Stimulated activated CD4-positive, alpha-beta T cell treated with anti-CD3 and anti-CD28 coated beads, Interleukin-1b, Interleukin-23, amount 100 ng/mL, for 24 hours (primary cell): ENCODE data around the gene YAE1.
"Not testable (repeated sequence)": the region's sequence is repeated elsewhere in the genome, so short reads cannot be mapped to it uniquely, and the experiment has no call there.

Experiments used
- DNase-seq, 4 experiments: peaks; one replicate each; pipeline ENCODE4 v3.0.0-alpha.2; 2020; ENCODE audit warnings: low read depth in 4 of 4, low spot score in 1 of 4

Gene YAE1, protein sequence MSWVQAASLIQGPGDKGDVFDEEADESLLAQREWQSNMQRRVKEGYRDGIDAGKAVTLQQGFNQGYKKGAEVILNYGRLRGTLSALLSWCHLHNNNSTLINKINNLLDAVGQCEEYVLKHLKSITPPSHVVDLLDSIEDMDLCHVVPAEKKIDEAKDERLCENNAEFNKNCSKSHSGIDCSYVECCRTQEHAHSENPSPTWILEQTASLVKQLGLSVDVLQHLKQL

DNA sequence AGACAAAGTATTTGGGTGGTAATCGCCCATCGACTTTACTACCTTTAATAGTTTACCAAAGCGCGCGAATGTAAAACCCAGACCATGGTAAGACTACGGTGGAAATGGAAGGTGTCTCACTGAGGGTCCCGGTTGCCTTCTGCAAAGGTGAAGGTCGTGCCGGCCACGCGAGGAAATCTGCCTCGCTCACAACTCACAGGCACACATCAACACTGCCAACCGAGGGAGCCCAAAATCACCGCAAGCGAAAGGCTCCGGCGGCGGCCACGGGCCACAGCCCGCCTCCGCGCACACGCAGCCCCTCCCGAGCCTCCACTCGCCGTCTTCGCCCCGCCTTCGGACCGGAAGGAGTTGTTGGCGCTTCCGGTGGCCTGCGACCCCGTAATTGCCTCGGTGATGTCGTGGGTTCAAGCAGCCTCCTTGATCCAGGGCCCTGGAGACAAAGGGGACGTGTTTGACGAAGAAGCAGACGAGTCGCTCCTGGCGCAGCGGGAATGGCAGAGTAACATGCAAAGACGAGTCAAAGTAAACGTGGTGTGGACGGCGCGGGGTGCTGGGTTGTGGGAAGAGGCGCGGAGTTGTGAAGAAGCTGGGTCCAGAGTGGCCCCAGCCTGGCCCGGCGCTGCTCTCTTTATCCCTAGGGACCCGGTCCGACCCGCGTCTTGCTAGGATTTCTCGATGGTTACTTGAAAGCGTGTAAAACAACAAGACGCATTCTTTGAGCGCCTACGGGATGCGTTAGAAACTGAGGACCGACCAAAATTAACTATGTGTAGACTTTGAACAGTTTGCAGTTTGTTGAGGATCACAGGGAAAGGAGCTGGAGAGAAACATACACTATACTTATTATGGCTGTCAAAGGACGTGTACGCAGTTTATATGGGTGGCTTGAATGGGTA is at the start of gene YAE1:
Gene YAE1 (plus strand): TSS at position 382 of the 899 bp plus-strand sequence. CDS start 15 bp downstream, at position 397.
- peak; percentile 58 to 77 (median 68) for DNase-seq

DNA sequence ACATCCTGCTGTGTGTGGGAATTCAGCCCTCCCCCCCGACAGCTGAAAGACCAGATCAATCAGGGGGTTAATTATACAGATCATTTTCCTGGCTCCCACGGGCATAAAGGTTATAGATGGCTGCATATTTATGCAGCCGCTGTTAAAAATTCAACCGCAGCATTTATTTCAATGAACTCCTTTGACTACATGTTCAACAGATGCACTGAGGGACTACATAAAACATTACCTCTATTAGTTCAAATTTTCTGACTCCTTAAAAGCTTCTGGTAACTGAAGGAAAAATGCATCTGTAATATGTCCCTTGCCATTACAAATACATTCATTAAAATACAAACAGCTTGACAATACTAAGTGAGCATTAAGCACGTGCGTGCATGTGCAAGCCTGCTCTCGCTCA is 49.7 kb upstream of the YAE1 start:
- no peak for DNase-seq

DNA sequence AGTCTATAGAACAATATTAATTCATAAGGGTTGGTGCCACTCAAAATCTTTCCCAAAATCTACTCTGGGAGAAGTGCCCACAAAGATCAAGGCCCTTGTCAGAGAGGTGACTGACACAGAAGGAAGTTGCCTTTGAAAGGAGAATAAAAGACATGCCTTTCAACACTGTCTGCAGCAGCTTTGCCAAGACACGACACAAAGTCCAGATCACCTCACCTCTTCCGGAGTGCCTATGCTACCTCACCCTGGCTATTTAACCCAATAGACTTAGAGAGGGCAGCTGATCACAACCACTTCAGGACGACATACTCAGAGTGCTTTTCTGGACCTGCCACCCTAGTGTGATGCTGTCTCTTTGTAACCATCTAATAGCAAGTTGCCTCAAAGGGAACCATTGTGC is 49.0 kb upstream of the YAE1 start:
- DNase-seq: no peak

DNA sequence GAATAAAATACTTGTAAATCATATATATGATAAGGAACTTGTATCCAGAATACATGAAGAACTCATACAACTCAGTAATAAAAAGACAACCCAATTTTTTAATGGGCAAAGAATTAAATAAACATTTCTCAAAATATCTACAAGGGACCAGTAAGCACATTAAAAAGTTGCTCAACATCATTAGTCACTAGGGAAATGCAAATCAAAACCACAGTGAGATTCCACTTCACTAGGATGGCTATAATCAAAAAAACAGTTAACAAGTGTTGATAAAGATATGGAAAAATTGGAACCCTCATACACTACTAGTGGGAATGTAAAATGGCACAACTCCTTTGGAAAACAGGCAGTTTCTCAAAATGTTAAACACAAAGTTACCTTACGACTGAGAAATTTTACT is 40.3 kb upstream of the YAE1 start:
- no peak for DNase-seq

DNA sequence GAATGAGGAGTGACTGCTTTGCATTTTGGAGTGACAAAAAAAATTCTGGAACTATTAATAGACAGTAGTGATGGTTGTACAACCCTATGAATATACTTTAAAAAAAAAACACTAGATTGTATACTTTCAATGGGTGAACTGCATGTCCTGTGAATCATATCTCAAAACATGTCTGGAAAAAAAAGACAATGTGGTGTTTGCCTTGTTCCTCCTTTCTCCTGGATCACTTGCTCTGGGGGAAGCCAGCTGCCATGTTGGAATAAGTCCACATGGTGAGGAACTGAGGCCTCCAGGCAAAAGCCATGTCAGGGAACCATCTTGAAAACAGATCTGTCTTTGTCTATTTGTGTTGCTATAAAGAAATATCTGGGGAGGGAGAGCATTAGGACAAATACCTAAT is 39.5 kb upstream of the YAE1 start:
- DNase-seq: no peak

DNA sequence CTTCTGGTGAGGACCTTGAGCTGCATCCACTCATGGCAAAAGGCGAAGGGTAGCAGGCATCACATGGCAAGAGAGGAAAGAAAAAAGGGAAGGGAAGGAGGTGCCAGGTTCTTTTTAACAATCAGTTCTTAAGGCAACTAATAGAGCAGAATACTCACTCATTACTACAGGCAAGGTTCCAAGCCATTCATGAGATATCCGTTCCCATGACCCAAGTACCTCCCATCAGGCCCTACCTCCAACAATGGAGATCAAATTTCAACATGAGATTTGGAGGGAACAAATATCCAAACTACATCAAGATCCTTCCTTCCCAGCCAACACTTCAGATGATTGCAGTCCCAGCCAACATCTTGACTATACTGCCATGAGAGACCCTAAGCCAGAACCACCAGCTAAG is 38.9 kb upstream of the YAE1 start:
- no peak for DNase-seq

DNA sequence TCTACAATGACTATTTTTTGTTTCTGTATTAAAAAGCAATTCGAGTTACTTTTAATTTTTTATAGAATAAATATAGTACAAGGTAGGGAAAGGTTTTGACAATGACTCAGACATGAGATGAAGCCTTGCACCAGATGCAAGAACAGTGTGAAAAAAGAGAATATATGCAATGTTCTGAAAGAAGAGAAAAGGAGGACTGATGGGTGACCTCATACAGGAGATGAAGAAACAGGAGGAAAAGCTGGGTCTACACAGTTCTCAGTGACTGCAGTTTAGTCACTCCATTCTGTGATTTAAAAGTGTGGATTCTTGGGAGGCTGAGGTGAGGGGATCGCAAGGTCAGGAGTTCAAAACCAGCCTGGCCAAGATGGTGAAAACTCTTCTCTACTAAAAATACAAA is 38.3 kb upstream of the YAE1 start:
- no peak for DNase-seq

DNA sequence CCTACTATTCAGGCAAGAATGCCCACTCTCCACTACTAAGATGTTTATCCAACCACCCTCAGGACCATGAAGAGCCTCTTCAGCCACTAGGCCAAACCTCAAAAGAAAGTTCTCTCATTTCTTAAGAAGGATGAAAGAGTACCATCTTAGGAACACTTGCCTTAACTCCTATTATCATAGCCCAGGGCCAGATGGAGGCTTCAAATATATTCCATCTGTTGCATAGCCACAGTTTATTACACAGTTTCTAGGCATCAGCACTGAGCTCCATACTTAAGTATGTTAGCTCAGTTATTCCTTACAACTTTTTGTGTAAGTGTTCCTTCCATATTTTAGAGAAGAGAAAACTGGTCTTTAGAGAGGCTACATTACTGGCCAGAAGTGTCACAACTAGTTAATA is 37.4 kb upstream of the YAE1 start:
- DNase-seq: no peak

DNA sequence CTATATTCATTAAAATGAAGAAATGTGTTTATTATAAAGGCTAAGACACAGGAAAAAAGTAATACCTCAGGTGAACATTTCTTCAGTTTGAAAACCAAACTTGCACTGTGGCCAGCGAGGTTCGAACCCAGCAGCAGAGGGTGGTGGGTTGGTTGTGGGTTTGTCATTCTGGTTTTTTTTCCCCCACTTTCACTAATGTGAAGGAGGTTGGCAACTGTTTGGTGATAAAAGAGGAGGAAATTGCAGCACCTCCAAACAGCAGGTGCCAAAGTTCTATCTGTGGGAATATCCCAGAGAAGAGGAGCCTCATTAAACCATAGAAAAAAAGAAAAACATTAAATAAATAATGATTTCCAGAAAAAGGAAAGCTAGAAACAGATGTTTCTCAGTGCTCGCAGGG is 36.6 kb upstream of the YAE1 start:
- DNase-seq: no peak

DNA sequence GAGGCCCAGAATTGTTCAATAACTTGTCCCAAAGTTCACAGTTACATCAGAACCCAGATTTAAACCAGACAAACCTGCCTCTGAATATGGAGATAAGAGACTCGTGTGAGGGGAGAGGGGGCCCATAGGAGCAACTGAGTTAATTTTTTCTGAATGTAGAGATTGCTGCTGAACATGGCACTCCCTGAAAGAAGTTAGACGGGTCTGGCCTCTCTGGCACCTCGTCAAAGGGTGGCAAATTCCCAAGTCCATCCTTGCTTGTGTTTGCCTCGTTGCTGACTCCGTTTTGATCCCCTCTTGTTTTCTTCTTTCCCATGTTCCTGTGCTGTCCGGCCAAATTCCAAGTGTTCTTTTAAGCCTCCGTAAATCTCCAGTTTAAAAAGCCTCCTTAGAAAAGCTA is 35.2 kb upstream of the YAE1 start:
- no peak for DNase-seq

DNA sequence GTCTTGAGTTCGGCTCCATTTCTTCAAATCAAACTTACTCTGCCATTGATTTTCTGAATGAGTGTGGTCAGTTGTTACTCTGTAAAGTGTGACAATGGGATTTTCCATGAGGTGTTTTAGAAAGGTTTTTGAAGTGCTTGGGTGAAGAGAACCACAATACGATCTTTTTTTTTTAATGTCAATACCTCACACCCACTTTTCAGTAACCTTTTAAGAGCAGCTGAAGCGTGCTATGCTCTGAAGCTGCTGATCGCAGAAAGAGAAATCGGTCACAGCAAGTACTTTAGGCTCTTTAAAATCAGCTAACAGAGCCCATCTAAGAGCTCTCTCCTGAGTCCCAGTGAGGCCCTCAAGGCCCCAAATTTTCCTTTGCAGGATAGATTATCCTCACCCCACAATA is 34.4 kb upstream of the YAE1 start:
- no peak for DNase-seq

DNA sequence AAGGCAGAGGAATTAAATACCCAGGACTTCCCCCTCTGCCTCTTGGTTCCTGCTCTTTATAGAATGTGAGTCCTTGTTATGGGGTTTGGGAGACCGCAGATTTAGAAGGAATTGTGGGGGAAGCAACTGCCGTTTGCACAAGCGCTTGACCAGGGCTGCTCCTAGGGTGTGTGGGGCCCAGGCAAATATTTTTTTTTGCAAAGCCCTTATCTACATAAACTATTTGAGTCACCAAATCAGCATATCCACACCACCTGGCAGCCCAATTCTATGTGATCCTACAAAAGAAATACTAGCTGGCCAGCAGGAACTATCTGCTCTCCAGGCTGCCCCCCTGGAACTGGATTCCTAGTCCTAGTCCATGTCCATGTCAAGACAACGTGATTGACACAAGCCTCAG is 33.4 kb upstream of the YAE1 start:
- DNase-seq: no peak

DNA sequence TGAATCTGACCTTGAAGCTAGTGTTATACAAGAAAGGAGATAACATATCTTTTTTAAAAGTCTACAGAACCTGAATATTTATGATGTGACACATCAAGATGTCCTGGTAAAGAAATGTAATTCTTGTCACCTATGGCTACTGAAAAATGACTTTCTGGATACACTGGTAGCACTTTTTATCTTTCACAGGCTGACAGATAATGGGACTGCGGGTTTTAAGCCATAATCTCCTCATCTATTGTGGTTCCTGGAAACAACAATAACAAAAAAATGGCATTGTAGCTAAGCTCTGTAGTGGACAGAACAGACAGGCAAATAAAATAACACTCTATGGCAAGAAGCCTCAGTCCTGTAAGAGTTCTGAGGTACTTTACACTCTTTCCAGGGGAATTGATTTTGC is 31.6 kb upstream of the YAE1 start:
- DNase-seq: no peak

DNA sequence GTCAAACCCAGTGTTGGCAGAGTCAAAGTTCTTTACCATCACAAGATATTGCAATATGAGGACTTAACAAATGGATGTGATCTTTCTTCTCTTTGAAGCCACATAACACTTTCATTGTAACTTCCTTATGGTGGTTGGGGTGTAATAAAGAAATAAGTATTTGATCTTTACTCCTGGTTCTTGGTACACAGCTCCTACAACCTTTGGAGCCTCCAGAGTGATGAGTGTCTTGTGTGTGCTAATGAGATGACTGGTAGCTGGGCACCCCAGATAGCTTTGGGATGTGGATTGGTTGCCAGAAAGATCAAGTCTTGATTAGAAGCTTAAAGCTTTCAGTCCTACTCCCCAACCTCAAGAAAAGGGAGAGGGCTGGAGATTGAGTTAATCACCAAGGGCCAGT is 31.1 kb upstream of the YAE1 start:
- no peak for DNase-seq

DNA sequence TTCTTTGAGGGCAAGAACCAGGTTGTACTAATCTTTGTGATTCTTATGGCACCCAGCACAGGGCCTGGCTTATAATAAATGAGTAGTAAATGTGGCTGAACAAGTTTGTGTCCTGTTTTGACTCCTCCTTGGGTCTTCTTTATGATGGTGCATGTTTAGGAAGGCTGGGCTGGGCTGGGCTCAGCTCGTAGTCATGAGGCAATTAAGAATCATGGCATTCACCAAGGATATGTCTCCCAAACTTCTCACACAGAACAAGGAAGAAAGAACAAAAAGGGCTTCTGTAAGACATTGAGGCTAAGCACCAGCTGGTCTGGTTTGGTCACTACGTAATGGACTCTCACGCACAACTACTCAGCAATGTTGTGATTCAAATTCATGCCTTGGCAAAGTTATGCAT is 30.5 kb upstream of the YAE1 start:
- no peak for DNase-seq

DNA sequence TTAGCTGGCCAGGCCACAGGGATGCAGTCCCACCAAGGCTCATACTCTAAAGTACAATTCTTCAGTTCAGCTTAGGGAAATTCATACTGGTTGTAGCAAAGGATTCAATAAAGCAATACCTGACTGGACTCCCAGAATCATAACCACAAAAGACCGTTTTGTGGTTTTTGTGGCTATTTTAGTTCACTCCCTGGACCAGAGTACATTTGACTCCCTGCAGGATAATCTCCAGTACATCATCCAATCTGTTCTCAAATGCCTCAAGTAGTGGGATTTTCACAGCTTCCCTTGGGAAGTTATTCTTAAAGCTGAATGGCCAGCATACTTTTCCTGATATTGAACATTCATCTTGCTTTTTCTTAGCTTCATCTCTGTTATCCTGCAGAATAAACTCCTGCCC is 29.3 kb upstream of the YAE1 start:
- no peak for DNase-seq

DNA sequence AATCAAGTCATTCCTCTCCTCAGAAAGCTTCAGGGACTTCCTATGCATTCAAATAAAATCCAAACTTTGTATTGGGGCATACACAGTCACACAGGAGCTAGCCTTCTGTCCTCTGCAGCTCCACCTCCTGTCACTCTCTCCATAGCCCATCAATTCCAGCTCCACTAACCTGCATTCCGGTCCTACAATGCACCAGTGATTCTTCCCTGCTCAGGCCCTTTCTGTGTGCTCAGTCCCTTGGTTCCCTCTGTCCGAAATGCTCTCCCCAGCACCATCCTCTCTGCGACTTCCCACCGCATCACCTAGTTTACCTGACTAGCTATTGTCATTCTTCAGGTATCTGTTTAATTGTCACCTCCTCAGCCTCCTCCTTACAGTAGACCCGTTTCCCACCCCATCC is 26.4 kb upstream of the YAE1 start:
- DNase-seq: no peak

DNA sequence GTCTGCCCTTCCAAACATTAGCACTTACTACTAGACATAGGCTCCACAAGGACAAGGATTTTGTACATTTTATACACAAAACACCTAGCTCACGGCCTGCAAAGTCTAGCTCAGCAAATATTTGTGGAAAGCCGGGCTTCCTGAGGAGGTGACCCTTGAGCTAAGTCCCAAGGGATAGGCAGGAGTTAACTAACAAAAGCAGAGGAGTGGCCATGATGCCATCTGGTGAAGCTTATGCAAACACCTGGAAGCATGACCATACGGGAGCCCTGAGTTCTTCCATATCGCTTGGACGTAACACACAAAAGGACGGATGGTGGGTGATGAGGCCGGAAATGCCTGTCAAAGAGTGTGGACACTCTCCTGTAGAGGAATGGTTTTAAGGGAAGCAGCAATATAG is 25.9 kb upstream of the YAE1 start:
- DNase-seq: no peak

DNA sequence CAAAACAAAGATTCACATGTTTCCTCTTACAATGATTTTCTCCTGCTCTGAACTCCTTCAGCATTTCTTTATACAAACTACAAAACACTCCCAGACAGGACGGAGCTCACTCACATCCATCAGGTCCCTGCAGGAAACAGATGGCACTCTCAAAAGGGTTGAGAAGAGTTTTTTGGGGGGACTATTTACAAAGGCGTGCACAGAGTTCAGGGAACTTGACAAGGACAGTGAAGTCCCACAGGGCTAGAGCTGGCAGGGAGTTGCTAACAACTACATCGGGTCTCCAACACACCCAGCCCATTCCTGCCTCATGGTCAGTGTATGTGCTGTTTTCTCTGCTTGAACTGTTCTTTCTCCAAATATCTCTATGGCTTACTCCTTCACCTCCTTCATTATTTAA is 24.7 kb upstream of the YAE1 start:
- DNase-seq: no peak

DNA sequence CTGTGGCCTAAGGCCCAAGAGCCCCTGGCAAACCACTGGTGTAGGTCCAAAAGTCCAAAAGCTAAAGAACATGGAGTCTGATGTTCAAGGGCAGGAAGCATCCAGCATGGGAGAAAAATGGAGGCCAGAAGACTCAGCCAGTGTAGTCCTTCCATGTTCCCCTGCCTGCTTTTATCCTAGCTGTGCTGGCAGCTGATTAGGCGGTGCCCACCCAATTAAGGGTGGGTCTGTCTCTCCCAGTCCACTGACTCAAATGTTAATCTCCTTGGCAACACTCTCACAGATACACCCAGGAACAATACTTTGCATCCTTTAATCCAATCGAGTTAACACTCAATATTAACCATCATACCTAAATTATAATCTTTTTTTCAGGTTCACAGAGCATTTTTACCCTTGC is 21.4 kb upstream of the YAE1 start:
- not testable (repeated sequence) for DNase-seq

DNA sequence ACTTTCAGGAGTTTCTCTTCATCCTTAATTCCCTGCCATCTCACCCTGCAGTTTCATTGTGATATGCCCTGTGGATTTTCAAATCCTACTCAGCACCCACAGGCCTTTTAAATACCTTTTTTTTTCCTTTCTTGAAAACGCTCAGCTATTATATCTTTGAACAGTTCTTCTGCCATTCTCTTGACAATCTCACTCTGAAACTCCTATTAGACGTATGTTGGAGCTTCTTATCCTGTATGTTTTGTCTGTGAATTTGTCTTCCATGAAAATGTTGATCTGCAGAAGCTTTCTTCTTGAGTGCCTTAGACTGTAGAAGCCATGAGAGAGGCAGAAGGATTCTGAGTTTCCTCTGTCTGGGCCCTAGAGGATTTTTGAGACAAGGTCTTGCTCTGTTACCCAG is 18.9 kb upstream of the YAE1 start:
- no peak for DNase-seq

DNA sequence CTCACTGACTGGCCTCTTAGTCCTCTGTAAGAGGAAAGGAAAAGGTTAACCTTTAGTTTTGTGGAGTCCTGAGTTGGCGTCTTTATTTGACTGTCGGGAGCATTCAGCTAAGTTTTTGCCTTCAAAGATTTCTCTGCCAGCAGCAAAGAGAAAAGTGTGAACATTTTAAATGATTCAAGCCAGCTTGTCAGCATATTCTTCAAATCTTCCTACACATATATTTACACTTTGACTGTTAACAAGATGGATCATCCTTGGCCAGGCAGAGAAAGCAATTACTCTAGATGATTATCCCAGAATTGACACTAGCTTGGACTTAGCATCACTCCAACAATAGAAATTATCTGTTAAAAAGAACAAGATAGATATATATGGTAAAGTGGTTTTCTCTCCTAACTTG is 15.8 kb upstream of the YAE1 start:
- no peak for DNase-seq

DNA sequence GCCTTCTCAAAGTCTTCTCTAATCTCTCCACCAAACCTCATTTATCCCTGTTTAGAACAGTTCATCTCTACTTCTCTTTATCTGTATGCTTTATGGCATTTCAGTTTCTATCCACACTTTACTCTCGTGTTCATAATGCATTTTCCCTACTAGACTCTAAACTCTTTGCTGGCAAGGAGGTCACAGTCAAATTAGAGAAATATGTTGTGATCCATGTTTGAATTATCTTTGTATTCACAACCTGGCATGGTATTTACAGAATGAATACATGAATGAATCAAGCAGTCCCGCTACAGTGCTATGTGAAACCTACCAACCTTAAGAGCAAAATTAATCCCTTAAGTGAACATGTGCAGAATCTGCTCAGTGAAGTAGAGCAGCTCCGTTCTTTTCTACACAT is 12.8 kb upstream of the YAE1 start:
- DNase-seq: no peak
